Measurements from ENCODE around the gene TRIM46. TPM values are rescaled to one million over a fixed set of nuclear protein-coding genes. Genes with fewer than 3 reads are reported as not detected.

Gene TRIM46
- polyA plus RNA-seq, 2 of the 4 experiments (the other 2 are of a cell fraction), result 1.1 to 2.8 TPM

- ATAC-seq (no peak), DNase-seq (ENCODE audit: low read depth in 1 of 2, low spot score in 1 of 2) (no peak), FAIRE-seq (no peak)
- WGBS (ENCODE audit: missing lambda C conversion rate), result 93% methylated on average over 19 of the region's 19 CpGs
- Histone ChIP-seq H3K9me3 (no peaks in the 10 kb centered on the region), H3K27ac (no peak overlapping the region), H3K4me1 (peaks cover 11% of the 10 kb centered on the region), H3K4me2 (no peak overlapping the region), H3K4me3 (no peak overlapping the region)
- TF ChIP-seq POLR2A (IDR thresholded peaks at IDR 0.05; ENCODE audit: low read length), result no peak
- TF ChIP-seq HOXB5 (CRISPR knock-in tag; IDR thresholded peaks at IDR 0.05), result no peak
- no peak for TF ChIP-seq BHLHE40 (IDR thresholded peaks at IDR 0.05; ENCODE audit: low read depth, low read length)
- no peak for TF ChIP-seq TFCP2L1 (CRISPR knock-in tag; IDR thresholded peaks at IDR 0.05)
- TF ChIP-seq, protein P1, sequence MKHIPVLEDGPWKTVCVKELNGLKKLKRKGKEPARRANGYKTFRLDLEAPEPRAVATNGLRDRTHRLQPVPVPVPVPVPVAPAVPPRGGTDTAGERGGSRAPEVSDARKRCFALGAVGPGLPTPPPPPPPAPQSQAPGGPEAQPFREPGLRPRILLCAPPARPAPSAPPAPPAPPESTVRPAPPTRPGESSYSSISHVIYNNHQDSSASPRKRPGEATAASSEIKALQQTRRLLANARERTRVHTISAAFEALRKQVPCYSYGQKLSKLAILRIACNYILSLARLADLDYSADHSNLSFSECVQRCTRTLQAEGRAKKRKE (CRISPR knock-in tag; IDR thresholded peaks at IDR 0.05; ENCODE audit: low read depth), result no peak
- no peak for TF ChIP-seq FOSB (CRISPR knock-in tag; IDR thresholded peaks at IDR 0.05)
- TF ChIP-seq PHF8 (IDR thresholded peaks at IDR 0.05; ENCODE audit: borderline replicate concordance, low read depth), result no peak
- no peak for TF ChIP-seq RAD21 (conservative IDR thresholded peaks at IDR 0.05 in 1 of 2, IDR thresholded peaks at IDR 0.05 in 1 of 2)
- no peak for TF ChIP-seq RARB (CRISPR knock-in tag; IDR thresholded peaks at IDR 0.05)
- TF ChIP-seq E2F6 (IDR thresholded peaks at IDR 0.05; ENCODE audit: borderline replicate concordance, low read depth), result no peak
- no peak for TF ChIP-seq MAX (IDR thresholded peaks at IDR 0.05)
- no peak for TF ChIP-seq CEBPB (IDR thresholded peaks at IDR 0.05)
- TF ChIP-seq, protein P2, sequence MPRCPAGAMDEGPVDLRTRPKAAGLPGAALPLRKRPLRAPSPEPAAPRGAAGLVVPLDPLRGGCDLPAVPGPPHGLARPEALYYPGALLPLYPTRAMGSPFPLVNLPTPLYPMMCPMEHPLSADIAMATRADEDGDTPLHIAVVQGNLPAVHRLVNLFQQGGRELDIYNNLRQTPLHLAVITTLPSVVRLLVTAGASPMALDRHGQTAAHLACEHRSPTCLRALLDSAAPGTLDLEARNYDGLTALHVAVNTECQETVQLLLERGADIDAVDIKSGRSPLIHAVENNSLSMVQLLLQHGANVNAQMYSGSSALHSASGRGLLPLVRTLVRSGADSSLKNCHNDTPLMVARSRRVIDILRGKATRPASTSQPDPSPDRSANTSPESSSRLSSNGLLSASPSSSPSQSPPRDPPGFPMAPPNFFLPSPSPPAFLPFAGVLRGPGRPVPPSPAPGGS (IDR thresholded peaks at IDR 0.05), result no peak
- no peak for TF ChIP-seq HDAC2 (IDR thresholded peaks at IDR 0.05)
- TF ChIP-seq ZC3H11A (IDR thresholded peaks at IDR 0.05), result no peak
- TF ChIP-seq MYC (IDR thresholded peaks at IDR 0.05; ENCODE audit: borderline replicate concordance, low read length), result no peak
- TF ChIP-seq ZFP36 (IDR thresholded peaks at IDR 0.05; ENCODE audit: borderline replicate concordance, partially characterized antibody), result no peak
- no peak for TF ChIP-seq NFE2L2 (conservative IDR thresholded peaks at IDR 0.05; ENCODE audit: low read length)
- TF ChIP-seq FOXS1 (CRISPR knock-in tag; IDR thresholded peaks at IDR 0.05), result no peak
- POLR2A ChIA-PET, result interaction anchor here (1.2 kb wide), 1 partner anchor 10 kb away, joined by 3 read pairs; no protein-coding TSS in a partner anchor
- CTCF ChIA-PET, result interaction anchor here (1.2 to 11.7 kb wide), 6 partner anchors 9 to 47 kb away, joined by 3 to 102 read pairs (median 13); partner anchors contain the start of gene KRTCAP2
These were observed 29.3 kb downstream of the TRIM46 start for GRCh38 chr1:155202731-155203515.

GRCh38 chr1:155205035-155205434 is 31.4 kb downstream of the TRIM46 start:
- no peak for TF ChIP-seq NPAS2 (CRISPR knock-in tag; IDR thresholded peaks at IDR 0.05; ENCODE audit: borderline replicate concordance)
- no peak for TF ChIP-seq HEYL (CRISPR knock-in tag; IDR thresholded peaks at IDR 0.05)
- no peak for TF ChIP-seq HOXA7 (CRISPR knock-in tag; IDR thresholded peaks at IDR 0.05)
- WGBS (ENCODE audit: missing lambda C conversion rate), result 94% methylated on average over 14 of the region's 14 CpGs
- peaks cover 19% of the 10 kb centered on the region for H3K4me1 ChIP-seq
- H3K27ac ChIP-seq, result no peak overlapping the region
- ATAC-seq, result no peak
- no peaks in the 10 kb centered on the region for H3K9me3 ChIP-seq
- H3K4me2 ChIP-seq, result no peak overlapping the region
- H3K4me3 ChIP-seq, result no peak overlapping the region
- no peak for FAIRE-seq
- no peak for DNase-seq (ENCODE audit: low read depth in 1 of 2, low spot score in 1 of 2)
- CTCF ChIA-PET, result interaction anchor here (1.0 to 11.7 kb wide), 4 partner anchors 10 to 45 kb away, joined by 3 to 102 read pairs (median 90); no protein-coding TSS in a partner anchor
- POLR2A ChIA-PET, result interaction anchor here (0.9 kb wide), 1 partner anchor 11 kb away, joined by 3 read pairs; no protein-coding TSS in a partner anchor
